ENCODE measurements around the gene CSTPP1.
"Not testable (repeated sequence)": the region's sequence is repeated elsewhere in the genome, so short reads cannot be mapped to it uniquely, and the experiment has no call there.

The CSTPP1 gene

GRCh38 chr11:46997796-46998195, 61.2 kb downstream of the CSTPP1 start:
- not testable (repeated sequence) for DNase-seq

- no peak for DNase-seq
These were observed 62.7 kb downstream of the CSTPP1 start for GRCh38 chr11:46999217-46999616.

GRCh38 chr11:47000033-47000432, 63.5 kb downstream of the CSTPP1 start:
- no peak for DNase-seq

- no peak for DNase-seq
These were observed 65.2 kb downstream of the CSTPP1 start for GRCh38 chr11:47001781-47002181.

GRCh38 chr11:47002390-47002789, 65.8 kb downstream of the CSTPP1 start:
- no peak for DNase-seq

GRCh38 chr11:47003180-47003877, 66.8 kb downstream of the CSTPP1 start:
- DNase-seq: no peak

- DNase-seq: no peak
These were observed 68.1 kb downstream of the CSTPP1 start for GRCh38 chr11:47004595-47005033.

- no peak for DNase-seq
These were observed 68.9 kb downstream of the CSTPP1 start for GRCh38 chr11:47005441-47005840.

GRCh38 chr11:47007579-47007978, 71.0 kb downstream of the CSTPP1 start:
- DNase-seq: no peak

GRCh38 chr11:47010179-47010578, 73.6 kb downstream of the CSTPP1 start:
- DNase-seq: no peak

GRCh38 chr11:47014097-47014496, 77.5 kb downstream of the CSTPP1 start:
- DNase-seq: no peak

- no peak for DNase-seq
These were observed 82.1 kb downstream of the CSTPP1 start for GRCh38 chr11:47018637-47019036.

- DNase-seq: no peak
These were observed 84.4 kb downstream of the CSTPP1 start for GRCh38 chr11:47020793-47021526.

- DNase-seq: no peak
These were observed 84.9 kb downstream of the CSTPP1 start for GRCh38 chr11:47021527-47021818.

GRCh38 chr11:47021965-47022364, 85.4 kb downstream of the CSTPP1 start:
- no peak for DNase-seq

- no peak for DNase-seq
These were observed 91.9 kb downstream of the CSTPP1 start for GRCh38 chr11:47028195-47029093.

- no peak for DNase-seq
These were observed 96.9 kb downstream of the CSTPP1 start for GRCh38 chr11:47033439-47033838.

GRCh38 chr11:47034091-47034490, 97.5 kb downstream of the CSTPP1 start:
- no peak for DNase-seq

- no peak for DNase-seq
These were observed 98.5 kb downstream of the CSTPP1 start for GRCh38 chr11:47035108-47035507.

GRCh38 chr11:47044119-47044518, 107.6 kb downstream of the CSTPP1 start:
- DNase-seq: no peak

GRCh38 chr11:47047972-47048371, 111.4 kb downstream of the CSTPP1 start:
- DNase-seq: no peak

- no peak for DNase-seq
These were observed 113.7 kb downstream of the CSTPP1 start for GRCh38 chr11:47050284-47050683.

GRCh38 chr11:47051217-47051616, 114.7 kb downstream of the CSTPP1 start:
- DNase-seq: no peak

GRCh38 chr11:47052165-47052564, 115.6 kb downstream of the CSTPP1 start:
- DNase-seq: no peak
